ENCODE measurements around the gene PNO1.

The PNO1 gene

GRCh38 chr2:68151037-68151436 is 6.7 kb upstream of the PNO1 start:
- DNase-seq = no peak
- Histone ChIP-seq H3K9me3 (no peaks in the 10 kb centered on the region), H3K36me3 (no peaks in the 10 kb centered on the region), H3K4me1 (no peaks in the 10 kb centered on the region), H3K4me3 (ENCODE audit: low read depth, low read length) (no peak overlapping the region), H3K27me3 (no peaks in the 10 kb centered on the region)
- no peak for TF ChIP-seq CTCF (IDR thresholded peaks at IDR 0.05; ENCODE audit: low read depth, low read length)

DNA sequence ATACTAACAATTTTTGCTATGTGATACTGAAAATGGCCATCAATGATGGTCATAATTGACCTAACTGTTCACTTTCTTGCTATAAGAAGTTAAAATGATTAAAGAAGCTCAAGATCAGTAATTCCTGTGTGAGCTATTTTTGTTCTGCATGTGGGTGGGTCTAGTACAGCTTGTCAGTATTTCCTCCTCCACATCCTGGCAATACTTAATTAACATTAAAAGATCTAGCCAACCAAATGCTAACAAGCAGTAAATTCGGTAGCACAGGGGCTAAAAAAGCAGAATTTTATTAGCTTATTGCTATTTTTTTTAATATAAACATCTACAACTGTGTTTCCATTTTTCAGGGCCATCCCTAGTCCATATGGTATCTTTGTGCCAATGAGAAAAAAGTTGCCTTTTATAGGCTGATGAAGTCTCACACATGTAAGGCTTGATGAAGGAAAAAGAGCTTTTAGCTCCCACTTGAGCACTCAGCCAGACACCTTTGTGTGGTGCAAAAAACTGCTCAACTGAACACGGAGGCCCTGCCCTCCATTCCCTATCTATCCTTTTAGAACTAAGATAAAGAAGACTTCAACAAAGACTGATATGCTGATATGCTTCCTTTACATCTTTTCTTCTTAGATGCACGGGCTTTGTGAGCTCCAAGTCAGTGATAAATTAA is 4.9 kb upstream of the PNO1 start:
- no peak for DNase-seq
- Histone ChIP-seq H3K9me3 (no peaks in the 10 kb centered on the region), H3K4me1 (no peaks in the 10 kb centered on the region), H3K36me3 (no peaks in the 10 kb centered on the region), H3K4me3 (ENCODE audit: low read depth, low read length) (no peak overlapping the region), H3K27me3 (no peaks in the 10 kb centered on the region)
- no peak for TF ChIP-seq CTCF (IDR thresholded peaks at IDR 0.05; ENCODE audit: low read depth, low read length)

GRCh38 chr2:68155618-68156017 is 2.1 kb upstream of the PNO1 start:
- H3K27me3 ChIP-seq = no peaks in the 10 kb centered on the region
- no peak for DNase-seq
- no peaks in the 10 kb centered on the region for H3K36me3 ChIP-seq
- H3K4me3 ChIP-seq (ENCODE audit: low read depth, low read length) = no peak overlapping the region
- no peak for TF ChIP-seq CTCF (IDR thresholded peaks at IDR 0.05; ENCODE audit: low read depth, low read length)
- no peaks in the 10 kb centered on the region for H3K4me1 ChIP-seq
- H3K9me3 ChIP-seq = no peaks in the 10 kb centered on the region

DNA sequence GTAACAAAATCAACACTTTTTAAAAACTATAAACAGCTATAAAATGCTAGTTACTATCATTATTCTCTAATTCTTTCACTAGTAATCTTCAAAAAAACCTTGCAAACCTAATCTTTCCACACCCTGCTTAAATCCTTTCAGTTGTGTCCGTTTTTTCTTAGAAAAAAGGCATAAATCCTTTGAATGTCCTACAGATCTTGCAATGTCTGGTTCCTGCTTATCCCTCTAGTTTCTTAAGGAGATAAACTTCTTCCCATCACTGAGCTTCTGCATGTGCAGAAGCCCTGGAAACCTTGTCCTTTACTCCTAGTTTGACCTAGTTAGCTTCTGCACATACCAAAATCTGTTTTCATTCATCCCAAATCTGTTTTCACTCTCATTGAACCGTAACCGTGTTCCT is 1.3 kb upstream of the PNO1 start:
- H3K4me1 ChIP-seq = no peaks in the 10 kb centered on the region
- no peak for DNase-seq
- peaks cover 4% of the 10 kb centered on the region; the same call in 1 of the 2 replicates for H3K36me3 ChIP-seq
- H3K4me3 ChIP-seq (ENCODE audit: low read depth, low read length) = peak overlapping the region; percentile 89
- no peak for TF ChIP-seq CTCF (IDR thresholded peaks at IDR 0.05; ENCODE audit: low read depth, low read length)
- H3K9me3 ChIP-seq = no peaks in the 10 kb centered on the region
- H3K27me3 ChIP-seq = no peaks in the 10 kb centered on the region

- TF ChIP-seq CTCF (IDR thresholded peaks at IDR 0.05; ENCODE audit: low read depth, low read length) = no peak
- Histone ChIP-seq H3K27me3 (no peaks in the 10 kb centered on the region), H3K4me1 (no peaks in the 10 kb centered on the region), H3K36me3 (peaks cover 4% of the 10 kb centered on the region; the same call in 1 of the 2 replicates), H3K9me3 (no peaks in the 10 kb centered on the region), H3K4me3 (ENCODE audit: low read depth, low read length) (peak overlapping the region; percentile 89)
- DNase-seq = no peak
These were observed 686 bp upstream of the PNO1 start for GRCh38 chr2:68157002-68157401.

GRCh38 chr2:68158134-68158447 is 403 bp downstream of the PNO1 start:
- TF ChIP-seq CTCF (IDR thresholded peaks at IDR 0.05; ENCODE audit: low read depth, low read length) = no peak
- Histone ChIP-seq H3K9me3 (no peaks in the 10 kb centered on the region), H3K27me3 (no peaks in the 10 kb centered on the region), H3K4me1 (no peaks in the 10 kb centered on the region), H3K36me3 (peaks cover 10% of the 10 kb centered on the region), H3K4me3 (ENCODE audit: low read depth, low read length) (peak overlapping the region; percentile 89)
- no peak for DNase-seq

All from BE2C (cell line).